HS-27A (cell line): ENCODE data around the gene NDUFA3.

Experiments used
- DNase-seq: peaks from one replicate; pipeline ENCODE4 v3.0.0-alpha.2; 2012; ENCODE audit warnings: low read depth, missing footprints

NDUFA3 gene

DNA sequence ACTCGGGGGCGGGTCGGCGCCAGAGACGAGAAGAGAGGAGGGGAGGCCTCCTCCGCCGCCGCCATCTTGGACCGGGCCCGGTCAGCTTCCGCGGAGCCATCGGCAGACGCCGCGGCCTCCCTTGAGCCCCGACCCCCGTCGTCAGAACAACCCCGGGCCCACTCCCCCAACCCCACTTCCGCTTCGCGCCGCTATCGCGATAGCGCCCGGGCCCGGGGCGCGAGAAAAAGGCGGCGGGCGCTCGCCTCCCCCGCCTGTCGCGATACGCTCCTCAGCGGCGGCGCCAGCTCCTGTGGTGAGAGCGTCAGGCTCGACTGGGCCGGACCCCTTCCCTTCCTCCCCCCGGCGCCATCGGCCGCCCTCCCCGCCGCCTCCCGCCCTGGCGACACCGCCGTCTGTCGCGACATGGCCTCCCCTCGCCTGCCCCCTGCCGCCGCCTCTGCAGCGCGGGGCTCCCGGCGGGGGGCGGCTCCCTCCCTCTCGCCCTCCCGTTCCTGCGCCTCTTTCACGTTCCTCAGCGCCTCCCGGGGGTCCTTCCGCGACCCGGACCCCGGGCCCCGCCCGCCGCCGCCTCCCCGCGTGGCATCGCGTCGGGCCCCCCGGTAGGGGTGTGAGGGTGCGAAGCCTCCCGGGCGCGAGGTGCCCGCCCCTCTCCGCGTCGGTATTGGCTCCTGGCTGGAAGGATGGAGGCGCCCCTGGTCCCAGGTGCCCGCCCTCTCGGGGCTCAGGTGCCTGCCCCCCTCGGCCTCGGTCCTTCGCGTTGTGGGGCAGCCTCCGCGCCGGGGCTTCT, 35.2 kb downstream of the NDUFA3 start, which contains the start of gene CNOT3:
TSS of gene CNOT3 (plus strand) at position 64 of the 790 bp plus-strand sequence. CDS start 5,217 bp downstream, outside the sequence.
- DNase-seq, result no peak

DNA sequence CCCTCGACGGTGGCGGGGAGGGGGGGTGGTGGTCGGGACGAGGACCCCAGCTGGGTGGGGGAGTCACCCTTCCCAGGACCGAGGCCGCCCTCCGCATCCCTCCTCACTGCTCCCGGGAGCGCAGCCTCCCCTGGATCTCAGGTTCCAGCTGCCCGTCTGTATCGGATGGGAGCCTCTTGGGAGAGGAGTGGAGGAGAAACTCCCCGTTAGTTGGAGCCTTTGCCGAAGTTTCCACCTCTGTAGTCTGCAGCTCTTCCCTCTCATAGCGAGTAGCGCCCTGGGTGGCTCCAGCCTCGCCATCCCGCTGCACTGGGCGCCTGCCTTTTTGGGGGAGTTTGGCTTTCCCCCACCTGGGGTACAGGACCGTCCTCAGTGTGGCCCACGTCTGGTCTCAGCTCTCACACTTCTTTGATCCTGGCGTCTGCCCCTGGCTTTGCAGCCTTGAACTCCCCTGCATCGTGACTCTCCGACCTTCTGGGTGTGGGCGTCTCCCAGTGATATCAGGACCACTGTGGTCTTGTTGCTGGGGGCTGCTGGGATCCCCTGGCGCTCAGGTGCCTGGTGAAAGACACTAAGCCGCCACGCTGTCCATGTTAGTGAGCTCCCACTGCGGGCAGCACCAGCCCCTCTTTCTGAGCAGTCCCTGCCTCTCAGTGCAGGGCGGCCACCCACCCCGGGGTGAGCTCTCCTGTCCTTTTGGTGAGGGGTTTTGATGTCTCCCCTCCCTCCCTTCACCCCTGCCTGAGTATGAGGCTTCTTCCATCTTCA, 36.0 kb downstream of the NDUFA3 start:
- no peak for DNase-seq

DNA sequence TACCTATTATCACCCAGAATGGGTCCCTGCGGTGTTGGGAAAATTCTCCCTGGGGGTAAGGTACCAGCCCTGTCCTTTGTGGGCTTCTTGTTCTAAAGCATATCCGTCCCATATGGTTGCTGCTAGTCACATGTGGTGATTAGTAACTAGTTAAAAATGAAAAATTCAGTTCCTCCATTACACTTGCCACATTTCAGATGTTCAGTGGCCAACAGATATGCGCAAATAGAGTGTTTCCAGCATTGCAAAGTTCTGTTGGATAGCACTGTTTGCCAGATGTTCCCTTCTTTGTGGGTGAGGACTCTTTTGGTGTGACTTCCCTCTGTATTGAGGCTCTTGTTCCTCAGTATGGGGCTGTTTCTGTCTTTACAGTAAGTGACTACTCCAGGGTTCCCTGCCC, 38.7 kb downstream of the NDUFA3 start:
- DNase-seq, result no peak

DNA sequence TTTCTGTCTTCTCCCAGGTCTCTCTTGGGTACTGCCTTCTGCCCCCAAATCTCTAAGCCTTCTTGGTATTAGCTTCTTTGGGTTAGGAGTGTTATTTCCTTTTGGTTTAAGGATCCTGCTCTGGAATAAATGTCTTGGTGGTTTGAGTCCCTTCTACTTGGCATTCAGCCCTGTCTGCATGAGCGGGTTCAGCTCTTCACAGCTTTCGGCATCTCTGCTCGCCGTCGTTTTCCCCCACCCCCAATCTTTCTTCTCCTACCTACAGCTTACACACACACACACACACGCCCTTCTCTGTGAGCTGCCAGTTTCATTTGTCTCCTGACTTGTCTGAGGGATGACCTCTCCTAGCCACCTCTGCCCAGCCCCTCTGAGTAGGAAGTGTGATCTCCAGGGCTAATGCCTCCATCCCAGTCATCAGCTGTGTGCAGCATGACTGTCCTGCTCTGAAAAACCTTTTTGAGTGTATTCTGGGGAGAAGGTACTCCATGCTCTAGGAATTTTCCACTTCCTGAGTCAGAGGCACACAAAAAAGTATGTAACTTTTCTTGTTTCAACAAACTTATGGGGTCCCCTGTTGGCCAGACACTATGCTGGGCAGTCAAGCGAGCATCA, 39.6 kb downstream of the NDUFA3 start:
- DNase-seq, result no peak

DNA sequence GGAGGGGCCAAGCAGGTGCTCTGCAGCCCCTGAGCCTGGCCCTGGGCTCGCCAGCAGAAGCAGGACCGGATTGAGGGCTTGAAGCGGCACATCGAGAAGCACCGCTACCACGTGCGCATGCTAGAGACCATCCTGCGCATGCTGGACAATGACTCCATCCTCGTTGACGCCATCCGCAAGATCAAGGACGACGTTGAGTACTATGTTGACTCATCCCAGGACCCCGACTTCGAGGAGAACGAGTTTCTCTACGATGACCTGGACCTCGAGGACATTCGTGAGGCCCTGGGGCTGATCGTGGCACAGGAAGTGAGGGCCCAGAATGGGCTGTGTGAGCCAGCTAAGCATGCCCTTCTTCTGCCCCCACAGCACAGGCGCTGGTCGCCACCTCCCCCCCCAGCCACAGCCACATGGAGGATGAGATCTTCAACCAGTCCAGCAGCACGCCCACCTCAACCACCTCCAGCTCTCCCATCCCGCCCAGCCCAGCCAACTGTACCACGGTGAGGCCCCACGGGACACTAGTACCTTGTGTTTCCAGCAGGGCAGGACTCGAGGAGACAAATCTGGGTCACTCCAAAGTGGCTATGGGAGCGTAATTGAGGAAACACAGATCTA, 43.0 kb downstream of the NDUFA3 start:
- no peak for DNase-seq

DNA sequence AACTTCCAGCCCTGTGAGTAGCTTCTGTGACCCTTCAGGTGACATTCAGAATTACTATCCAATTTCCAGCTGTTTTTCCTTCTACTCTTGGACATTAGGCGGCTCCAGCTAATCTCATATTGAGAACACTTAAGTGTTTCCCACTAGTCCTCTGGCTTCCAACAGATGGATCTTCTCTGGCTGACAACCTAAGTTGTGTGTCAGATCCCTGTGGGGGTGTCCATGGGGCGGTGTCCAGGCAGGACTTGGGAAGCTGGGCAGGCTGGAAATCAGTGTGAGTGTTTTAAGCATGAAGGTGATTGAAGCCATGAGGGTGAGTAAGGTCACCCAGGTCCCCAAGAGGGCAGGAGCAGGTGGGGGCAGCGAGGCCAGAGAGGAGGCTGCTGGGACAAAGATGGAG, 45.0 kb downstream of the NDUFA3 start:
- DNase-seq, result no peak

DNA sequence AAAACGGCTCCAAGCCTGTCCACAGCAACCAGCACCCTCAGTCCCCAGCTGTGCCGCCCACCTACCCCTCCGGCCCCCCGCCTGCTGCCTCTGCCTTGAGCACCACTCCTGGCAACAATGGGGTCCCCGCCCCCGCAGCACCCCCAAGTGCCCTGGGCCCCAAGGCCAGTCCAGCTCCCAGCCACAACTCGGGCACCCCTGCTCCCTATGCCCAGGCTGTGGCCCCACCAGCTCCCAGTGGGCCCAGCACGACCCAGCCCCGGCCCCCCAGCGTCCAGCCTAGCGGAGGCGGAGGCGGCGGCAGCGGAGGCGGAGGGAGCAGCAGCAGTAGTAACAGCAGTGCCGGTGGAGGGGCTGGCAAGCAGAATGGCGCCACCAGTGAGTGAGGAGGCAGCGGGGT, 45.5 kb downstream of the NDUFA3 start:
- no peak for DNase-seq

DNA sequence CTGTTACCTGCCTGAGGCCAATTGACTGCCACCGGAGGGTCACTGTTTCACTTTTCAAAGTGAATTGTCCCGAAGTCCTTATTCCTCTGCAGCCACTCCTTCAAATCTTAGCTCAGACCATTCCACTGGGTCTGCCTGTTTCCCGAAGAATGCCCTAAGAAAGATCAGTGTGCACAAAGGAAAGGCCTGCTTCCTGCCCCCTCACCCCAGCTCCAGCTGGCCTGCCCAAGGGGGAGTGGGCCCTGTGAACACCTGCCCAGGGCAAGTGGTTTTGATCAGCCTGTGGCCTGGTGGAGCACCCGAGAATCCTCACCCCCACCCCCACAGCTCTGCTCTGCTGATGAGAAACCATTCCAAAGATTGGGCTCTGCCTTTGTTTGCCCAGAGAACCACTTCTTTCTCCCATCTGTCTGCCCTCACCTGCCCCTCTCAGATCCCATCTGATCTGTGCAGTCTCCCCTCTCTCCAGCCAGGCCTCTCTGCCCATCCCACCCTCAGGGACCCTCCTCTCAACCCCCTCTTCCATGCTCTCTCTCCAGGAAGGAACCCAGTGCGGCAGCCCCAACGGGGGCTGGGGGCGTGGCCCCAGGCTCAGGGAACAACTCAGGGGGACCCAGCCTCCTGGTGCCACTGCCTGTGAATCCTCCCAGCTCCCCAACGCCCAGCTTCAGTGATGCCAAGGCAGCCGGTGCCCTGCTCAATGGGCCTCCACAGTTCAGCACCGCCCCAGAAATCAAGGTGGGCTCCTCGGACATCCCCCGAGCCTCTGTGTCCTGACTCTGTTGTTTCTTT, 46.6 kb downstream of the NDUFA3 start:
- DNase-seq, result no peak

DNA sequence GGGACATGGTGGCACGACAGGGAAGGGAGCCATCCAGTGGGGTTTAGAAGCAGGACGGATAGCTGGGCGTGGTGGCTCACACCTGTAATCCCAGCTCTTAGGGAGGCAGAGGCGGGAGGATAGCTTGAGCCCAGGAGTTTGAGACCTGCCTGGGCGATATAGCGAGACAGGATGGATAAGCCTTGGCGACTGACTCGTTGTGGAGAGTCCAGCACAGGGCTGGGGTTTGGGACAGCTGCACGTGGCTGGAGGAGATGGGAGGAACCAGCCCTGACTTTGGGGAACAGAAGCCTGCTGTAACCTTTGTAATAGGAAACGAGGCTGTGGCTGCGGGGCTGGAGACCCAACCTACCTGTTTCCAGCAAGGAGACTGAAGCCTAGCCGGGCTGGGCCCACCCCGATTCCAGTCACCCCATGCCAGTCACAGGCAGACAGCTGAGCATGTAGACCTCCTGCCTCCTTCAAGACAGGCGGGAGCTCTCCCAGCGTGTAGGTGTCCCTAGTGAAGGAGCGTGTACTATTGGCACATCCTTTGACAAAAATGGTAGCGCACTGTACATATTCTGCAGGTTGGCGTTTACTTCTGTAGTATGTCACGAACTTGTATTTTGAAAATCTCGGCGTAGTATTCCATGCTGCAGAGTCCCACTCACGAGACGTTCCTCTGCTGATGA, 48.8 kb downstream of the NDUFA3 start:
- no peak for DNase-seq

DNA sequence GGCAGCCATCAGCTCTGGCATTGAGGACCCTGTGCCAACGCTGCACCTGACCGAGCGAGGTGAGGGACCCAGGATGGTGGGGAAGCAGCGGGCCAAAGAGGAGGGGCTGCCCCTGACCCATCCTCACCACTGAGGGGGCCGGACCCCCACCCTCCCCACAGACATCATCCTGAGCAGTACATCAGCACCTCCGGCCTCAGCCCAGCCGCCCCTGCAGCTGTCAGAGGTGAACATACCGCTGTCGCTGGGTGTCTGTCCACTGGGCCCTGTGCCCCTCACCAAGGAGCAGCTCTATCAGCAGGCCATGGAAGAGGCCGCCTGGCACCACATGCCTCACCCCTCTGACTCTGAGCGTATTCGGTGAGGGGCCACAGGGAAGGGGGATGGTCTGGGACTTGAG, 49.6 kb downstream of the NDUFA3 start:
- DNase-seq, result no peak

DNA sequence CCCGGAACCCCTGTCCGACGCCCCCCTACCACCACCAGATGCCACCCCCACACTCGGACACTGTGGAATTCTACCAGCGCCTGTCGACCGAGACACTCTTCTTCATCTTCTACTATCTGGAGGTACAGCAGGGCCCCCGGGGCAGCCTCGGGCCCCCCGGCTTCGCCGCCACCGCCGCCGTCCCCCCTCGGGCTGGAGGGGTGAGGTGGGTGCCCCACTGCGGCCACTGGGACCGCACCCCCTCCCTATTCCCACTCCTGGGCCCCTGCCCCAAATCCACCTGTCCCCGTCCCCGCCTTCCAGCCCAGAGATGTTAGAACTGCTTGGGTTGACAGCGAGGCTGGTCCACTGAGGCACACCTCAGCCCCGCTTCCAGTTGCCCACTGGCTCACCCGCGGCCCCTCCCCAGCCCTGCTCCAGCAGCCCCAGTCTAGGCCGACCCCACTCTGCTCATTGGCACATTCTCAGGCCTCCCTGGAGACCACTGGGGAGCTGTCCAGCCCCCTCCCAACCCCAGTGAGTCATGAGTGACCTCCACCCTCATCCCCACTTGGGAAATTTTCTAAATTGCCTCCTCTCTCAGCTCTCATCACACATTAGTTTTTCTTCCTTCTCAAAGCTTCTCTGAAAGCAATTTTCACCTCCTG, 50.3 kb downstream of the NDUFA3 start:
- no peak for DNase-seq

DNA sequence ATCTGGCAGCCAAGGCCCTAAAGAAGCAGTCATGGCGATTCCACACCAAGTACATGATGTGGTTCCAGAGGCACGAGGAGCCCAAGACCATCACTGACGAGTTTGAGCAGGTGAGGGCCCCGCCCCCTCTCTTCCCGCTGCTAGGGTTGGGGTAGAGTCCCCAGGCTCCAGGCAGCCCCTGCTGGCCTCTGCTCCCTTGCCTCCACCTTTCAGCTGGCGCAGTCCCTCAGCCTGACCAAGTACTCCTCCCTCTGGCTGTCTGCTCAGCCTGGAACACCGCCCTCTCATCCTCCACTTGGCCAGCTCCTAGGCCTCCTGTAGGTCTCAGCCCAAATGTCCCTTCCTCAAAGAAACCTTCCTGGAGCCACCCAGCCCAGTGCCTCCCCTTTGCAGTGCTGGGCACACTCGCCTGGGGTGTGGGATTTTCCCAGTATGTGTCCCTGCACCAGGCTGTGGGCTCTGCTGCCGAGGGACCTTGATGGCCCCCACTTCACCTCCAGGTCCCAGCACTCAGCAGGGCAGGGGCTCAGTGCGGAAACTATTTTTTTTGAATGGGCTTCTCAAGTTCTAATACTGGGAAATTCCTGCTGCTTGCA, 51.2 kb downstream of the NDUFA3 start:
- no peak for DNase-seq

DNA sequence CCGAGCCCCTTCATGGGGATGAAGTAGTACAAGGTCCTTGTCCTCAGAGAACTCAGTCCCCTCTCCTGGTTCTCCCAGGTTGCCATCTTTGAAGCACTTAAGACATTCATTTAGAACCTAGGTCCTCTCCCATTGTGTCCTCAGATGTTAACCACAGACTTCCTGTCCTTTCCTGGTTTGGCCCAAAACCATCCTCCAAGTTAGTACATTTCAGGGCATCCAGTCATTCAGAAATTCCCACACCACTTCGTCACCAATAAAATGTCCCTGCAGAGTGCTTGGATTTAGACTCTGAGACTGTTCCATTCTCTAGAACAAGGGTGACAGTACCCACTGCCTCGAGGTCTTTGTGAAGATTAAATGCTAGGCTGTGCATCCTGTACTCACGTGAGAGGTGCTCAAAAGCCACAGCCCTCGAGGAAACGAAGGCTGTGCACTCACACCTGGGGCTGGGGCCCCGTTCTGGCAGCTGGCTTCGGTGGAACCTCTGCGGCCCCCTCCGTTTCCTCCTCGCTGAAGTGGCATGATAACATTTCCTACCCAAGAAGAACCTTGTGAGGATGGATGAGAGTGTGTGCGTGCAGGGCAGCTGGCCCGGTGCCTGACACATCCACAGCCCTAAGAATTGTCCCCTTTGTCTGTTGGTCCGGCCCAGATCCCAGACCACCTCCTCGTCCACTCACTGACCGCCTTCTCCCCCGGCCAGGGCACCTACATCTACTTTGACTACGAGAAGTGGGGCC, 52.1 kb downstream of the NDUFA3 start:
- no peak for DNase-seq

DNA sequence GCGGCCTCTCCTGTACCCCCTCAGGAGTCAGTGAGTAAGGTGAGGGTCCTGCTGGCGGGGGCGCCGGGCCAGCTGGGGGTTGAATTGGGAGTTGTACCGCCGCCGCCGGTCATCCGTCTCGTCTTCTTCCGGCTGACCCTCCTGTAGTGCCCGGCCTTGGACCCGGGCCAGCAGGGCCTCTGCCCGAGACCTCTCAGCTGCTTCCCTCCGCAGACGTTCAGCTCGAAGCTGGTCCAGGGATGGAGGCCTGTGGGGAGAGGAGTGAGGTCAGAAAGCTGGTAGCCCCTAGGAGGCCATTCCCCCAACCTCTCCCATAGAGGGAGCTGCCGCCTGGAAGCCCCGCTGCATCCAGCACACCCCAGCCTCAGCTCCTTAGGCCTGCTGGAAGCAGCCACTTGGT, 53.0 kb downstream of the NDUFA3 start:
- DNase-seq, result no peak

DNA sequence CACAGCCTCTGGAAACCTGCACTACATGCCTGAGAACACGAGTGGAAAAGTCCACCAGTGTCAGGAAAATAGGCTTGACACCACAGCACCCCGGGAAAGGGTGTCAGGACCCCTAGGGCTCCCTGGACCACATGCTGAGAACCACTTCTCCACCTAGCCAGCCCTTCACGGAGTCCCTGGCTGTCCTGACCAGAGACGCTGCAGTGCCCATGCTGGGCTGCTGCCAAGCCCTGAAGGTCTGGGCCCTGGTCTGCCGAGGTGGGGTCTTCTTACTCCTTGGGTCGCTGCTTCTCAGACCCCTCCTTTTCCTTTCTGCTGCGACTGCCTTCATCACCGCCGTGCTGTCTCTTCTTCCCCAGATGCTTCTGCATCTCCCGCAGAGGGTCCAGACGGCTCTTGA, 53.8 kb downstream of the NDUFA3 start:
- DNase-seq, result no peak

DNA sequence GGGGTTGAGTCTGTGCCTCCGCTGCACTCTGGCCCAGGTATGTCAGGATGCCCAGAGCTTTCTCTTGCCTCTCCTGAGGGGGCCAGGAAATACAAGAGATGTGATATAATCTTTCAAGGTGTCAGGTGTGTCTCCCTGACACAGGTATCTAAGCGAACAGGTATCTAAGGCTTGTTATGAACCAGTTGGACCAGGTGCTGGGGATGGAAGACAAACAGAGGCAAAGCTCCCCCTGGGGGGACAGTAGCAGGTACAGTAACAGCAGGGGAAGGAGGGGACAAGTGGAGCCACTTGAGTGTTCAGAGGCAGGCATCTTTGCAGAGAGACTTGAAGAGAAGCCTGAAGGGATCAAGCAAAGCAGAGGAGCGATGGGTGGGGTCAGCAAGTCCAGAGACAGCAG, 54.3 kb downstream of the NDUFA3 start:
- no peak for DNase-seq
